Stimulated activated effector memory CD8-positive, alpha-beta T cell treated with anti-CD3 and anti-CD28 coated beads, Interleukin-12 subunit alpha, Interleukin-12 subunit beta, amount 100 ng/mL, for 72 hours (primary cell): ENCODE measurements around the gene MAGI3.
A peak's percentile ranks its signal among the peaks of the same experiment; 100 is the strongest.
"Not testable (repeated sequence)": the region's sequence is repeated elsewhere in the genome, so short reads cannot be mapped to it uniquely, and the experiment has no call there.

Experiments
- ATAC-seq: fragments of 150-1000 bp; cut with Tn5 transposase; 2 replicates; pipeline ENCODE4 v1.10.0; 2021
- DNase-seq, 2 donors: peaks; one replicate each; pipeline ENCODE4 v3.0.0; 2021 to 2022; ENCODE audit warnings: low spot score in 2 of 2
- H3K27ac Mint-ChIP-seq: one replicate; pipeline ENCODE4 v1.8.0; 2022; ENCODE audit warnings: mild to moderate bottlenecking, mixed read lengths
- H3K36me3 Mint-ChIP-seq: one replicate; pipeline ENCODE4 v1.8.0; 2022; ENCODE audit warnings: mild to moderate bottlenecking, mixed read lengths
- H3K4me1 Mint-ChIP-seq: one replicate; pipeline ENCODE4 v1.8.0; 2022; ENCODE audit warnings: mixed read lengths
- H3K4me3 Mint-ChIP-seq: one replicate; pipeline ENCODE4 v1.8.0; 2022; ENCODE audit warnings: mild to moderate bottlenecking, mixed read lengths
- H3K9me3 Mint-ChIP-seq: one replicate; pipeline ENCODE4 v1.8.0; 2022; ENCODE audit warnings: mixed read lengths

Gene MAGI3

DNA sequence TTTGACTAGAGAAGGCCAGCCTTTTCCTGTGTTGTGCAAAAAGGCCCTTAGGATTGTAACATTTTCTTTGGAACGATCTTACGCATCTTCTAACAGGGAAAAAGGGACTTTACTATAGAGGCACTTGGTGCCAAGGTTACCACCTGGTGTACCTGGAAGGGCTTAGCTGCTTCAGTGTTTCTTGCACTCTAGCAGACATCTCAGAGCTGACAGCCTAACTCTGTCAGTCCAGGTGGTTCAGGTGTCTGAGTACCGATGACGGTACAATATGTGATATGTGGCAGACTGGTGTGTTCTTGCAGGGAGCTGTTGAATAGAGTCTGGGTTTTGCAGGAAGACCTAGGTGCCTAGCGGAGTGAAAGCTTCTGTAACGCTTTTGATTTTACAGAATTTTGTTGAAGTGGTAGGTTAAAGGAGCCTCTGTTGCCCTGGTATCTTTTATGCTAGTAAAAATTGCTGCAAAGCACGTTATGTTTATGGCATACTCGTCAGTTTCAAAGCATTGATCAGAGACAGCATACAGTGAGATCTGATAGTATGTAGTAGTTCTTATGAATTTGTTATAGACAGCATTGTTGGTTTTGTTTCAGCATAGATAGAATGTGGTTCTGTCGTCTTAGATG is 1.4 kb downstream of the MAGI3 start:
- Mint-ChIP-seq H3K36me3 (no peaks in the 10 kb centered on the region), H3K4me1 (peaks cover 23% of the 10 kb centered on the region), H3K27ac (no peak overlapping the region), H3K9me3 (no peaks in the 10 kb centered on the region), H3K4me3 (peak overlapping the region; percentile 84)
- ATAC-seq = no peak
- no peak for DNase-seq

DNA sequence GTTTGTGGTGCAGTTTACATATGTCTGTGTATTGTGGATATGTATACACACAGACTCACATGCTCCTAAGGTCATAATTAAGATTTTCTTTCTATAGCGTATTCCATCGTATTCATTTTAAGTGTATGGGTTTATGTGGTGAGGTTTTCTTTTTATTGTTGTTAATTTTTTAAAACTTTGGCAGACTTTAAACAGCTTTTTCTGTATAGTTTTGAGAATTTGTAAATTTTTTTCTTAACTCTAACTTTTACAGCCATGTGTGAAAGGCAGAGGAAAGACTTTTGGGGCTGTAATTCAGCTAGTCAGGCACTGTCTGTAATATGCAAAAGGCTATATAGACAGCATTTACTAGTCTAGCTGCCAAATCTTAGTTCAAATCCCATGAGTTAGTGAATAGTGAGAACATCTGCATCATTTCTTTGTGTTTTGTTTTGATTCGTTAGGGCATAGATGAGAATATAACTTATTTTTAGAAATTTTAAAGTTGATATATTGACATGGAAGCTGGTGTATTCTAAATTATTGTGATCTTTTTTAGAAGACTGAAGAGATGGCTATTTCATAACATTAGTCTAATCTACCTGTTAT is 2.3 kb downstream of the MAGI3 start:
- H3K4me3 Mint-ChIP-seq = no peak overlapping the region
- H3K27ac Mint-ChIP-seq = no peak overlapping the region
- H3K4me1 Mint-ChIP-seq = peaks cover 23% of the 10 kb centered on the region
- DNase-seq (no peak), ATAC-seq (no peak)
- H3K9me3 Mint-ChIP-seq = no peaks in the 10 kb centered on the region
- H3K36me3 Mint-ChIP-seq = no peaks in the 10 kb centered on the region

GRCh38 chr1:113394043-113394862 is 3.9 kb downstream of the MAGI3 start:
- Mint-ChIP-seq H3K4me3 (no peak overlapping the region), H3K27ac (no peak overlapping the region), H3K9me3 (no peaks in the 10 kb centered on the region), H3K36me3 (no peaks in the 10 kb centered on the region), H3K4me1 (peaks cover 17% of the 10 kb centered on the region)
- no peak for DNase-seq
- no peak for ATAC-seq

DNA sequence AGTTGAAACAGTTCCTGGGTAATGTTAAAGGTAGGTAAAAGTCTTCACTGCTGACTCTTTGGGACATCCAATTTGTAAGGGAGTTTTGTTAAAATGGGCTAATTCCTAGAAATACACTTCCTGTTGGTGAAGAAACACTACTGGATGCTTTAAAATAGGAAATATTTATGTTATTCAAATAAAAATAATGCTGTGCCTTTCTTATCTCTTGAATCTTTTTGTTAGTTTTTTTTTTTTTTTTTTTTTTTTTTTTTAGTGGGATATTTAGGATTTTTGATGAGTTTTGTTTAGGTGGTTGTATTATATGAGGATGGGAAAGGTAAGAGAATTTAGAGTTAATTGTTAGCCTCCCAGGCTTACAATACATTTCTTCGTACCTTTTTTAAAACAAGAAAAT is 4.5 kb downstream of the MAGI3 start:
- no peaks in the 10 kb centered on the region for H3K9me3 Mint-ChIP-seq

DNA sequence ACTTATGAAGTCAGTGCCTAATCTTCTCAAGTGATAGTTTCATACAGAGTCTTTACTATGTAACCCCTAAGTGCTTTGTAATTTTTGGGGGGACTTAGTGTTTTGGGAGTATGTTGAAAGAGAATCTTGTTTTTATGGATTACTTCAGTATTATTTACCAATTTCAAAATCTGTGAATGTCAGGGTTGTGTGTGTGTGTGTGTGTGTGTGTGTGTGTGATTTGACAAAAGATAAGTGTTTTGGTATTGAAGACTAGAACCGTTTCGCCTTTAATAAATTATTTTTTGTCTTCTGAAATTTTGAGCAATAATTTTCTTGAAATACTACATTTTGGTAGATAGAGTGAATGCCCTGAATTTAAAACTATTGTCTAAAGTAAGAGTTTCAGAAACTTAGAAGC is 5.8 kb downstream of the MAGI3 start:
- H3K4me3 Mint-ChIP-seq = no peak overlapping the region
- no peaks in the 10 kb centered on the region for H3K36me3 Mint-ChIP-seq
- no peak for ATAC-seq
- H3K4me1 Mint-ChIP-seq = peaks cover 11% of the 10 kb centered on the region
- no peaks in the 10 kb centered on the region for H3K9me3 Mint-ChIP-seq
- H3K27ac Mint-ChIP-seq = no peak overlapping the region
- DNase-seq = no peak

More for the DNA sequence above, 4.5 kb downstream of the MAGI3 start:
- no peaks in the 10 kb centered on the region for H3K36me3 Mint-ChIP-seq
- no peak for ATAC-seq
- H3K27ac Mint-ChIP-seq = no peak overlapping the region
- no peak for DNase-seq
- no peak overlapping the region for H3K4me3 Mint-ChIP-seq
- peaks cover 11% of the 10 kb centered on the region for H3K4me1 Mint-ChIP-seq

DNA sequence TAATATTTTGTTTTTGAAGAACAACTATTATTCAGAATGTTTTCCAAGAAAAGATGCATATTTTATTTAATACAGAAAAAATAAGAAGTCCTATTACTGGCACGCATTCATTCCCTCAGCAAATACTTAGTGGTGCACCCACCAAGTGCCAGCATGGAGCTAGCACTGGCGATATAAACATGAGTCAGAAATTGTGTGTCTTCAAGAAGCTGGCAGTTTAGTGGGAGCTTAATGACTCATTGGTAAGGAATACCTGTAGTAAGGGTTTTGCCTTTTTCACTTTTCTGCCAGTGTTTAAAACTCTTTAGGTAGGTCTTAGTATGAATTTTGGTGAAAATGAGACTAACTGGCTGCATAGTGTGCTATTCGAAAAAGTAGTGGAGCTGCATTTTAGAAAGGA is 6.3 kb downstream of the MAGI3 start:
- peaks cover 6% of the 10 kb centered on the region for H3K4me1 Mint-ChIP-seq
- no peak for ATAC-seq
- no peak overlapping the region for H3K27ac Mint-ChIP-seq
- no peak for DNase-seq
- H3K4me3 Mint-ChIP-seq = no peak overlapping the region
- H3K36me3 Mint-ChIP-seq = no peaks in the 10 kb centered on the region
- no peaks in the 10 kb centered on the region for H3K9me3 Mint-ChIP-seq

DNA sequence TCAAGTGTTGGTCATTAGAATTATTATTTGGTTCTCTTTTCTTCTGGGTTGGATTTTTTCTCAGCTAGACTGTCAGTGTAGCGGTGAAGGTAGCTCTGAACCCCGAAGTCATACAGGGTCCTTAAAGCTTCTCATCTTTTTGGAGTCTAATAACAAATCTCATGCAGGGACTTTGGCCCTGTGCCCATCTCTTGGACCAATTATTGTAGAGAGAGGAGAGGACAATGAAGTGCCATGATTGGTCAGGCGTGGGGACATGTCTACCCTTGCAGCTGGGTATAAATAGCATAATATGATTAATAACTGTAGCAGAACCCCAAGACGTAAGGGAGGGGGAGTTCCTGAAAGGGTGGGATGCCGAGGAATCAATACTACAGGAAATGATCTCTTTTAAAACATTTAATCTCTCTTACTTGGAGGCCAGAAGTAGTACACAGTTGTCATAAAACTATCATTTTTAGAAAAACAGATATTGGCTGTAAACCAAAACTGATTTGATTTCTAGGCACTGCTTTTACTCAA is 8.8 kb downstream of the MAGI3 start:
- ATAC-seq (no peak), DNase-seq (no peak)
- no peak overlapping the region for H3K27ac Mint-ChIP-seq
- H3K36me3 Mint-ChIP-seq = no peaks in the 10 kb centered on the region
- H3K4me1 Mint-ChIP-seq = no peaks in the 10 kb centered on the region
- H3K9me3 Mint-ChIP-seq = no peaks in the 10 kb centered on the region
- H3K4me3 Mint-ChIP-seq = no peak overlapping the region

- Mint-ChIP-seq H3K9me3 (no peaks in the 10 kb centered on the region), H3K4me3 (no peak overlapping the region), H3K4me1 (no peaks in the 10 kb centered on the region), H3K36me3 (no peaks in the 10 kb centered on the region), H3K27ac (no peak overlapping the region)
- ATAC-seq = no peak
- no peak for DNase-seq
Measured at GRCh38 chr1:113401067-113401466, 10.8 kb downstream of the MAGI3 start.

- no peak for DNase-seq
- Mint-ChIP-seq H3K4me1 (no peaks in the 10 kb centered on the region), H3K4me3 (no peak overlapping the region), H3K9me3 (no peaks in the 10 kb centered on the region), H3K27ac (no peak overlapping the region), H3K36me3 (no peaks in the 10 kb centered on the region)
- ATAC-seq = no peak
Measured at GRCh38 chr1:113401728-113402127, 11.4 kb downstream of the MAGI3 start.

DNA sequence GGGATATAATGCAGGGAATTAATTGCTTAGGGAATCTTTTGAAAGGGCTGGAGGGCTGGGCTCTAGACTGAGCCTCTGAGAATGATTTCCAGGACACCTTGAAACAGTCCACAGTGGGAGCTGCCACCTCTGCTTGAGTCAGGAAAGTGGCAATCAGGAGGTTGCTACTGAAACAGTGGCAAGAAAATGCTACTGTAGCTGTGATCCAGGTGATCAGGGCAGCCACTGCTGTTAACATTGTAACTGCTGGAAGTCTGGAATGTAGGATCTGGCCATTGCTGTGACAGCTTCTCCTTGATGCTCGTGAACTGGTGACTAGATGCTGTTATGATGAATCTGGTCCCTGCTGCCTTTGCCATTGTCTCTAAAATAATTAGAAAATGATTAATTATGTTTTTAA is 12.8 kb downstream of the MAGI3 start:
- H3K4me1 Mint-ChIP-seq = no peaks in the 10 kb centered on the region
- no peaks in the 10 kb centered on the region for H3K36me3 Mint-ChIP-seq
- H3K4me3 Mint-ChIP-seq = no peak overlapping the region
- no peak overlapping the region for H3K27ac Mint-ChIP-seq
- no peaks in the 10 kb centered on the region for H3K9me3 Mint-ChIP-seq
- ATAC-seq = no peak
- no peak for DNase-seq

DNA sequence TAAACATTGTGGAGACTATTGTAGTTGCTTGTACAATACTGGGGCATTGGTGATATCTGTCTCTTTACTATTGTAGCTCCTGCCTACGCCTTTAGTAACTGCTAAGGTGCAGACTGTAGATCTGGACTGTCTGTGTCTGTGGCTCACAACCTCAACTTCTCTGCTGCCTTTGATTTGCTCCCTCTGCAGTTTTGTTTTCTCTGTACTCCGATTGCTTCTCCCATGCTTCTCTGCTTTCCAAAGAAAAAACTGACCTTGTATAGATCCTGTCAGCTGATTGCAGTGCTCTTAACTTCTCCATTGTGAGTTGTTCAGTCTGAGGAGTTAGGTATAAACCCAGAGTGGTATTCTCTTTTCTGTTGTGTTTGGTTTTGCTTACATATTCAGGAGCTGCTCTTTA is 15.3 kb downstream of the MAGI3 start:
- Mint-ChIP-seq H3K36me3 (no peaks in the 10 kb centered on the region), H3K4me1 (no peaks in the 10 kb centered on the region), H3K27ac (no peak overlapping the region), H3K4me3 (no peak overlapping the region), H3K9me3 (no peaks in the 10 kb centered on the region)
- DNase-seq (no peak), ATAC-seq (no peak)

- not testable (repeated sequence) for H3K27ac Mint-ChIP-seq, DNase-seq, H3K36me3 Mint-ChIP-seq, H3K4me3 Mint-ChIP-seq, ATAC-seq, H3K4me1 Mint-ChIP-seq, H3K9me3 Mint-ChIP-seq
Measured at GRCh38 chr1:113406149-113406548, 15.8 kb downstream of the MAGI3 start.

GRCh38 chr1:113409363-113409762 is 19.0 kb downstream of the MAGI3 start:
- H3K36me3 Mint-ChIP-seq = no peaks in the 10 kb centered on the region
- no peak overlapping the region for H3K27ac Mint-ChIP-seq

DNA sequence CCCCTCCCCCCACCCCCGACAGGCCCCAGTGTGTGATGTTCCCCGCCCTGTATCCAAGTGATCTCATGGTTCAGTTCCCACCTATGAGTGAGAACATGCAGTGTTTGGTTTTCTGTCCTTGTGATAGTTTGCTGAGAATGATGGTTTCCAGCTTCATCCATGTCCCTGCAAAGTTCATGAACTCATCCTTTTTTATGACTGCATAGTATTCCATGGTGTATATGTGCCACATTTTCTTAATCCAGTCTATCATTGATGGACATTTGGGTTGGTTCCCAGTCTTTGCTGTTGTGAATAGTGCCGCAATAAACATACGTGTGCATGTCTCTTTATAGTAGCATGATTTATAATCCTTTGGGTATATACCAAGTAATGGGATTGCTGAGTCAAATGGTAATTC is 21.7 kb downstream of the MAGI3 start:
- not testable (repeated sequence) for H3K4me3 Mint-ChIP-seq, H3K36me3 Mint-ChIP-seq, H3K27ac Mint-ChIP-seq, DNase-seq, ATAC-seq, H3K4me1 Mint-ChIP-seq, H3K9me3 Mint-ChIP-seq

More at GRCh38 chr1:113409363-113409762, 19.0 kb downstream of the MAGI3 start:
- ATAC-seq = no peak
- H3K9me3 Mint-ChIP-seq = no peaks in the 10 kb centered on the region
- H3K4me3 Mint-ChIP-seq = no peak overlapping the region
- H3K4me1 Mint-ChIP-seq = no peaks in the 10 kb centered on the region
- no peak for DNase-seq

GRCh38 chr1:113415310-113416070 is 25.2 kb downstream of the MAGI3 start:
- no peak overlapping the region for H3K27ac Mint-ChIP-seq
- peak; percentile 43 for ATAC-seq
- DNase-seq = no peak
- H3K4me3 Mint-ChIP-seq = no peak overlapping the region
- no peaks in the 10 kb centered on the region for H3K36me3 Mint-ChIP-seq
- H3K9me3 Mint-ChIP-seq = peaks cover 3% of the 10 kb centered on the region
- no peaks in the 10 kb centered on the region for H3K4me1 Mint-ChIP-seq
